K562 (cell line): ENCODE results near the gene ITGA7. TPM values are rescaled to one million over a fixed set of nuclear protein-coding genes. Genes with fewer than 3 reads are reported as not detected.

Source experiments
- MAFK ChIP-seq: IDR thresholded peaks from 2 replicates; pipeline ENCODE4 v1.6.1; 2011; ENCODE audit warnings: low read length, improper control_type of control experiment
- MAZ ChIP-seq, 2 experiments: fragments of 450-650 bp in 1 of 2; sonication (generic) in 1 of 2; formaldehyde crosslinking; IDR thresholded peaks in 1 of 2; conservative IDR thresholded peaks in 1 of 2; 2 replicates each; pipeline versions ENCODE4 v1.4.0 to v1.5.0; 2020; ENCODE audit warnings: mild to moderate bottlenecking in 1 of 2, missing genetic modification reagents in 1 of 2
- MYNN ChIP-seq, 2 experiments: sonication (generic); formaldehyde crosslinking in 1 of 2; IDR thresholded peaks; 2 replicates each; pipeline versions ENCODE4 v1.5.0 to v1.6.1; 2016 to 2020; ENCODE audit warnings: antibody characterized with exemption in 1 of 2, missing genetic modification reagents in 1 of 2
- ZC3H8 ChIP-seq: fragments of 450-650 bp; IDR thresholded peaks from 2 replicates; pipeline ENCODE4 v1.6.1; 2017
- ZNF280A ChIP-seq: fragments of 450-650 bp; IDR thresholded peaks from 2 replicates; pipeline ENCODE4 v1.6.1; 2018; ENCODE audit warnings: mild to moderate bottlenecking, low read depth; ENCODE audit not compliant: partially characterized antibody
- ZNF431 ChIP-seq: sonication (generic); formaldehyde crosslinking; IDR thresholded peaks from 2 replicates; pipeline ENCODE4 v1.8.0; 2022; ENCODE audit warnings: mild to moderate bottlenecking, missing genetic modification reagents
- polyA plus RNA-seq, 8 experiments: library from polyadenylated mRNA; depleted of rRNA in 4 of 8; stranded (reverse) in 5 of 8; unstranded in 3 of 8; fragments of >200 nt; fragmentation: Nextera tagmentation in 2 of 8; fragmentation: Illumina TruSeq in 1 of 8; extraction: Ambion mirVana in 2 of 8; extraction: Trizol in 1 of 8; gene quantifications; 2 replicates each; pipeline versions ENCODE4 v1.2.1 to v1.2.3, GENCODE V29; 2011 to 2014; ENCODE audit warnings: inconsistent platforms in 1 of 8, missing spikeins in 1 of 8
- total RNA-seq, 7 experiments: library from RNA; depleted of rRNA in 6 of 7; stranded (reverse); fragments of >200 nt in 6 of 7; fragmentation: Illumina TruSeq in 2 of 7; extraction: Trizol in 2 of 7; gene quantifications; 2 replicates each; pipeline versions ENCODE4 v1.2.1 to v1.2.3, GENCODE V29; 2011 to 2021; ENCODE audit warnings: low replicate concordance in 1 of 7
- TF ChIP-seq, protein P1 (sequence below), 2 experiments: IDR thresholded peaks in 1 of 2; conservative IDR thresholded peaks in 1 of 2; 2 replicates each; pipeline ENCODE4 v1.6.1; 2016; ENCODE audit warnings: low read depth in 2 of 2, mild to moderate bottlenecking in 1 of 2, missing compliant biosample characterization in 1 of 2, missing genetic modification characterization in 1 of 2, moderate library complexity in 1 of 2
- TF ChIP-seq, protein P2 (sequence below): fragments of 250-450 bp; sonication (Bioruptor Pico); IDR thresholded peaks from 2 replicates; pipeline ENCODE4 v1.5.1; 2021; ENCODE audit warnings: mild to moderate bottlenecking
- TF ChIP-seq, protein P3 (sequence below): sonication (generic); formaldehyde crosslinking; IDR thresholded peaks from 2 replicates; pipeline ENCODE4 v1.8.0; 2022; ENCODE audit warnings: mild to moderate bottlenecking, missing genetic modification reagents

The ITGA7 gene
- total and polyA plus RNA-seq, 9 of the 15 experiments (the other 6 are each of a cell fraction or from before 2014, with no cell fraction given): 0.11 to 2.3 (median 0.56) TPM; not detected in 1

- TF ChIP-seq ZNF280A (no peak), MYNN (IDR thresholded peaks at IDR 0.05) (no peak; the same call in 1 of the 2 replicates), MYNN (CRISPR knock-in tag; IDR thresholded peaks at IDR 0.05) (no peak), ZNF431 (CRISPR knock-in tag) (no peak), MAZ (CRISPR knock-in tag; conservative IDR thresholded peaks at IDR 0.05 in 1 of 2, IDR thresholded peaks at IDR 0.05 in 1 of 2) (peak; percentile 73 to 95), MAFK (no peak), ZC3H8 (no peak)
- TF ChIP-seq, protein P1, sequence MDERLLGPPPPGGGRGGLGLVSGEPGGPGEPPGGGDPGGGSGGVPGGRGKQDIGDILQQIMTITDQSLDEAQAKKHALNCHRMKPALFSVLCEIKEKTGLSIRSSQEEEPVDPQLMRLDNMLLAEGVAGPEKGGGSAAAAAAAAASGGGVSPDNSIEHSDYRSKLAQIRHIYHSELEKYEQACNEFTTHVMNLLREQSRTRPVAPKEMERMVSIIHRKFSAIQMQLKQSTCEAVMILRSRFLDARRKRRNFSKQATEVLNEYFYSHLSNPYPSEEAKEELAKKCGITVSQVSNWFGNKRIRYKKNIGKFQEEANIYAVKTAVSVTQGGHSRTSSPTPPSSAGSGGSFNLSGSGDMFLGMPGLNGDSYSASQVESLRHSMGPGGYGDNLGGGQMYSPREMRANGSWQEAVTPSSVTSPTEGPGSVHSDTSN (CRISPR knock-in tag; IDR thresholded peaks at IDR 0.05; ENCODE audit: low read depth): peak; percentile 87
- TF ChIP-seq, protein P1 (tag; conservative IDR thresholded peaks at IDR 0.05; ENCODE audit: low read depth): peak; percentile 96
- TF ChIP-seq, protein P2, sequence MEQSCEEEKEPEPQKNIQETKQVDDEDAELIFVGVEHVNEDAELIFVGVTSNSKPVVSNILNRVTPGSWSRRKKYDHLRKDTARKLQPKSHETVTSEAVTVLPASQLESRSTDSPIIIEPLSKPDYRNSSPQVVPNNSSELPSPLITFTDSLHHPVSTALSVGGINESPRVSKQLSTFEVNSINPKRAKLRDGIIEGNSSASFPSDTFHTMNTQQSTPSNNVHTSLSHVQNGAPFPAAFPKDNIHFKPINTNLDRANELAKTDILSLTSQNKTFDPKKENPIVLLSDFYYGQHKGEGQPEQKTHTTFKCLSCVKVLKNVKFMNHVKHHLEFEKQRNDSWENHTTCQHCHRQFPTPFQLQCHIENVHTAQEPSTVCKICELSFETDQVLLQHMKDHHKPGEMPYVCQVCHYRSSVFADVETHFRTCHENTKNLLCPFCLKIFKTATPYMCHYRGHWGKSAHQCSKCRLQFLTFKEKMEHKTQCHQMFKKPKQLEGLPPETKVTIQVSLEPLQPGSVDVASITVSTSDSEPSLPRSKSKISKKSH (CRISPR knock-in tag): no peak
- TF ChIP-seq, protein P3, sequence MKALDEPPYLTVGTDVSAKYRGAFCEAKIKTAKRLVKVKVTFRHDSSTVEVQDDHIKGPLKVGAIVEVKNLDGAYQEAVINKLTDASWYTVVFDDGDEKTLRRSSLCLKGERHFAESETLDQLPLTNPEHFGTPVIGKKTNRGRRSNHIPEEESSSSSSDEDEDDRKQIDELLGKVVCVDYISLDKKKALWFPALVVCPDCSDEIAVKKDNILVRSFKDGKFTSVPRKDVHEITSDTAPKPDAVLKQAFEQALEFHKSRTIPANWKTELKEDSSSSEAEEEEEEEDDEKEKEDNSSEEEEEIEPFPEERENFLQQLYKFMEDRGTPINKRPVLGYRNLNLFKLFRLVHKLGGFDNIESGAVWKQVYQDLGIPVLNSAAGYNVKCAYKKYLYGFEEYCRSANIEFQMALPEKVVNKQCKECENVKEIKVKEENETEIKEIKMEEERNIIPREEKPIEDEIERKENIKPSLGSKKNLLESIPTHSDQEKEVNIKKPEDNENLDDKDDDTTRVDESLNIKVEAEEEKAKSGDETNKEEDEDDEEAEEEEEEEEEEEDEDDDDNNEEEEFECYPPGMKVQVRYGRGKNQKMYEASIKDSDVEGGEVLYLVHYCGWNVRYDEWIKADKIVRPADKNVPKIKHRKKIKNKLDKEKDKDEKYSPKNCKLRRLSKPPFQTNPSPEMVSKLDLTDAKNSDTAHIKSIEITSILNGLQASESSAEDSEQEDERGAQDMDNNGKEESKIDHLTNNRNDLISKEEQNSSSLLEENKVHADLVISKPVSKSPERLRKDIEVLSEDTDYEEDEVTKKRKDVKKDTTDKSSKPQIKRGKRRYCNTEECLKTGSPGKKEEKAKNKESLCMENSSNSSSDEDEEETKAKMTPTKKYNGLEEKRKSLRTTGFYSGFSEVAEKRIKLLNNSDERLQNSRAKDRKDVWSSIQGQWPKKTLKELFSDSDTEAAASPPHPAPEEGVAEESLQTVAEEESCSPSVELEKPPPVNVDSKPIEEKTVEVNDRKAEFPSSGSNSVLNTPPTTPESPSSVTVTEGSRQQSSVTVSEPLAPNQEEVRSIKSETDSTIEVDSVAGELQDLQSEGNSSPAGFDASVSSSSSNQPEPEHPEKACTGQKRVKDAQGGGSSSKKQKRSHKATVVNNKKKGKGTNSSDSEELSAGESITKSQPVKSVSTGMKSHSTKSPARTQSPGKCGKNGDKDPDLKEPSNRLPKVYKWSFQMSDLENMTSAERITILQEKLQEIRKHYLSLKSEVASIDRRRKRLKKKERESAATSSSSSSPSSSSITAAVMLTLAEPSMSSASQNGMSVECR: peak; percentile 86
These were observed 21.5 kb upstream of the ITGA7 start, which contains the start of gene CD63 (continued) for GRCh38 chr12:55728939-55729818.
